Smooth muscle cell (in vitro differentiated cells): Measurements from ENCODE around the gene BCAS3. TPM values are rescaled to one million over a fixed set of nuclear protein-coding genes. Genes with fewer than 3 reads are reported as not detected.

Source experiments
- DNase-seq: peaks from one replicate; lab custom pipeline; 2025; ENCODE audit not compliant: unreplicated experiment; lab: John Stamatoyannopoulos, UW
- H2AFZ ChIP-seq: fragments of 200-600 bp; sonication (generic); 2 replicates; pipeline ENCODE4 v1.6.0; 2016; ENCODE audit warnings: antibody characterized with exemption, low read depth, mild to moderate bottlenecking
- H3F3A ChIP-seq: fragments of 200-600 bp; sonication (generic); 2 replicates; pipeline ENCODE4 v1.6.0; 2017; ENCODE audit warnings: antibody characterized with exemption, low read depth
- H3K27ac ChIP-seq: fragments of 200-600 bp; sonication (generic); 2 replicates; pipeline ENCODE4 v1.5.1; 2016; ENCODE audit warnings: low read depth, mild to moderate bottlenecking
- H3K27me3 ChIP-seq: fragments of 200-600 bp; sonication (generic); 2 replicates; pipeline ENCODE4 v1.6.1; 2016; ENCODE audit warnings: low read depth, mild to moderate bottlenecking
- H3K36me3 ChIP-seq: fragments of 200-600 bp; sonication (generic); 2 replicates; pipeline ENCODE4 v1.5.1; 2016; ENCODE audit warnings: low read depth
- H3K4me1 ChIP-seq: fragments of 200-600 bp; sonication (generic); 2 replicates; pipeline ENCODE4 v1.5.1; 2016; ENCODE audit warnings: low read depth
- H3K4me2 ChIP-seq: fragments of 200-600 bp; sonication (generic); 2 replicates; pipeline ENCODE4 v1.6.0; 2016; ENCODE audit warnings: mild to moderate bottlenecking
- H3K4me3 ChIP-seq: fragments of 200-600 bp; sonication (generic); 2 replicates; pipeline ENCODE4 v1.5.1; 2016; ENCODE audit warnings: mild to moderate bottlenecking
- H3K79me2 ChIP-seq: fragments of 200-600 bp; sonication (generic); 2 replicates; pipeline ENCODE4 v1.6.0; 2016; ENCODE audit warnings: low read depth, mild to moderate bottlenecking
- H3K9ac ChIP-seq: fragments of 200-600 bp; sonication (generic); 2 replicates; pipeline ENCODE4 v1.6.0; 2016; ENCODE audit warnings: low read depth
- H3K9me3 ChIP-seq: fragments of 200-600 bp; sonication (generic); replicated peaks from 2 replicates; pipeline ENCODE4 v1.5.1; 2016; ENCODE audit warnings: low read depth
- H4K20me1 ChIP-seq: fragments of 200-600 bp; sonication (generic); 2 replicates; pipeline ENCODE4 v1.6.0; 2016; ENCODE audit warnings: low read depth
- WGBS: methylation state at CpG from one replicate; pipeline ENCODE4 v1.1.7; 2016; ENCODE audit warnings: low lambda C conversion rate; 5-methylcytosine and 5-hydroxymethylcytosine counted together
- polyA plus RNA-seq: library from polyadenylated mRNA; unstranded; fragments of >200 nt; fragmentation: Nextera tagmentation; extraction: Ambion mirVana; gene quantifications from 2 replicates; pipeline ENCODE4 v1.2.1, GENCODE V29; 2016
- total RNA-seq: library from RNA; depleted of rRNA; stranded (reverse); fragments of >200 nt; gene quantifications from 2 replicates; pipeline ENCODE4 v1.2.3, GENCODE V29; 2014
- TF ChIP-seq, protein P1 (sequence below): fragments of 200-600 bp; sonication (generic); IDR thresholded peaks from 2 replicates; pipeline ENCODE4 v1.5.1; 2017; ENCODE audit warnings: borderline replicate concordance, mild to moderate bottlenecking, antibody characterized with exemption; ENCODE audit not compliant: insufficient read depth, poor library complexity, severe bottlenecking

BCAS3 gene
- total and polyA plus RNA-seq, 2 experiments from 2014 or later: 17.2 to 54.5 TPM

DNA sequence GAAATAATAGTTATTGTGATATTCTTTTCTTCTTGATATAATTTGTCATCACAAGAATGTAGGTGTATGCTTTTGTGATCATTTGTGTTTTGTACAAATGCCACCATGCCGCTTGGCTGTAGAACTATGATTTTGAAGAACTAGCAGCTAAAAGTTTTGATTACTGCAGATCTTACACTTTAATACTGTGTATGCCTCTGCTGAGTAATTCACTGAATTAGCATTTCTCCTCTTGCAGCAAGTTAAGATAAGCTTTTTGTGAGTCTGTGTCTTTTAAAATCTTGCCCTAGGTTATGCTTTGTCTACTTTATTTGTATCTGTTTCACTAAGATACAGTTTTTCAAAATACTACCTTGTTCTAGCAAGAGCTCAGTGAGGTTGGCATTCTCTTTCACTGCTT, 395.5 kb downstream of the BCAS3 start:
- H3F3A ChIP-seq: no peaks in the 10 kb centered on the region
- no peak overlapping the region for H2AFZ ChIP-seq
- TF ChIP-seq, protein P1, sequence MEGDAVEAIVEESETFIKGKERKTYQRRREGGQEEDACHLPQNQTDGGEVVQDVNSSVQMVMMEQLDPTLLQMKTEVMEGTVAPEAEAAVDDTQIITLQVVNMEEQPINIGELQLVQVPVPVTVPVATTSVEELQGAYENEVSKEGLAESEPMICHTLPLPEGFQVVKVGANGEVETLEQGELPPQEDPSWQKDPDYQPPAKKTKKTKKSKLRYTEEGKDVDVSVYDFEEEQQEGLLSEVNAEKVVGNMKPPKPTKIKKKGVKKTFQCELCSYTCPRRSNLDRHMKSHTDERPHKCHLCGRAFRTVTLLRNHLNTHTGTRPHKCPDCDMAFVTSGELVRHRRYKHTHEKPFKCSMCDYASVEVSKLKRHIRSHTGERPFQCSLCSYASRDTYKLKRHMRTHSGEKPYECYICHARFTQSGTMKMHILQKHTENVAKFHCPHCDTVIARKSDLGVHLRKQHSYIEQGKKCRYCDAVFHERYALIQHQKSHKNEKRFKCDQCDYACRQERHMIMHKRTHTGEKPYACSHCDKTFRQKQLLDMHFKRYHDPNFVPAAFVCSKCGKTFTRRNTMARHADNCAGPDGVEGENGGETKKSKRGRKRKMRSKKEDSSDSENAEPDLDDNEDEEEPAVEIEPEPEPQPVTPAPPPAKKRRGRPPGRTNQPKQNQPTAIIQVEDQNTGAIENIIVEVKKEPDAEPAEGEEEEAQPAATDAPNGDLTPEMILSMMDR: no peak
- H4K20me1 ChIP-seq: no peaks in the 10 kb centered on the region
- peak overlapping the region; percentile 60 for H3K4me2 ChIP-seq
- DNase-seq: no peak
- no peaks in the 10 kb centered on the region for H3K4me1 ChIP-seq
- H3K27ac ChIP-seq: peak overlapping the region; percentile 25
- WGBS: 97% methylated on average over 1 of the region's 1 CpG
- H3K36me3 ChIP-seq: no peaks in the 10 kb centered on the region
- H3K4me3 ChIP-seq: no peak overlapping the region
- no peaks in the 10 kb centered on the region for H3K9me3 ChIP-seq
- H3K9ac ChIP-seq: no peak overlapping the region
- H3K79me2 ChIP-seq: no peaks in the 10 kb centered on the region
- H3K27me3 ChIP-seq: no peaks in the 10 kb centered on the region

DNA sequence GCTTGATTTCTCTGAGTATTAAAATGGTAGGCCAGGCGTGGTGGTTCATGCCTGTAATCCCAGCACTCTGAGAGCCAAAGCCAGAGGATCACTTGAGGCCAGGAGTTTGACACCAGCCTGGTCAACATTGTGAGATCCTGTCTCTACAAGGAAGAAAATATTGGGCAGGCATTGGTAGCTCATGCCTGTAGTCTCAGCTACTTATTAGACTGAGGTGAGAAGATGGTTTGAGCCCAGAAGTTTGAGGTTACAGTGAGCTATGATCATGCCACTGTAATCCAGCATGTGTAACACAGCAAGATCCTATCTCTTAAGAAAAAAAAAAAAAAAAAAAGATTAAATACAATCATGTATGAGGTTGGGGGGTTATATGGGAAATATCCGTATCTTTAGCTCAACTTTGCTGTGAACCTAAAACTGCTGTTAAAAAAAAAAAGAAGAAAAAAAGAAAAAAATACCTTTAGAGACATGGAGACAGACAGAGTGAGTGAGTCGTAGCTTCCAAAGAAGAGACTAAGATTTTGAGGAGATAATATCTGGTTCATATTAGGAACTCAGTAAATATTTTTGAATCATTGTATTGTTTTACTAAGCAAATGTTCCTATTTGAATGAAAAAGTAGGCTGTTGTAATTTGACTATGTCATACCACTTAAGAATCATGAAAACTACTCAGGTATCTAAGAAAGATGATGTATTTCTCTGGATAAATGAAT, 396.3 kb downstream of the BCAS3 start:
- Histone ChIP-seq H3K27me3 (no peaks in the 10 kb centered on the region), H3F3A (no peaks in the 10 kb centered on the region), H2AFZ (no peak overlapping the region), H3K27ac (no peak overlapping the region), H3K79me2 (no peaks in the 10 kb centered on the region), H3K4me1 (no peaks in the 10 kb centered on the region), H3K9me3 (no peaks in the 10 kb centered on the region), H3K4me2 (no peak overlapping the region), H3K36me3 (no peaks in the 10 kb centered on the region), H3K9ac (no peak overlapping the region), H4K20me1 (no peaks in the 10 kb centered on the region), H3K4me3 (no peak overlapping the region)
- 78% methylated on average over 3 of the region's 3 CpGs for WGBS
- no peak for DNase-seq
- TF ChIP-seq, protein P1: no peak

DNA sequence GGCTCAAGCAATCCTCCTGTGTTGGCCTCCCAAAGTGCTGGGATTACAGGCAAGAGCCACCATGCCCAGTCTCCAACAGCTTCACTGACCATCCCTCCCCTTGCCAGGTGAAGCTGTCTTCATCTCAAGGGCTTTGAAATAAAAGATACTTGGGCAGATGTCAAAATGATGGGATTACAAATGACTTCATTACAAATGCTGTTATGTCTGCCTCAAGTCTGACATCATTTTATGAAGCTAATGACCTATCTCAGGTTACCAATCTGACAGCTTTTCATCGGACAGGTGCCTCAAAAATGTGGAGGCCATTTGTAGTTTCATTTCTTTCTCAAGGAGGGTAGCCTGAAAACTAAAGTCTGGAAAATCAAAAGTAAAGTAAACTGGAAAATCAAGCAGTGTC, 398.3 kb downstream of the BCAS3 start:
- TF ChIP-seq, protein P1: no peak
- WGBS: 89% methylated on average over 1 of the region's 1 CpG
- Histone ChIP-seq H3K79me2 (no peaks in the 10 kb centered on the region), H2AFZ (no peak overlapping the region), H3F3A (no peaks in the 10 kb centered on the region), H3K4me2 (no peak overlapping the region), H3K4me1 (no peaks in the 10 kb centered on the region), H3K9ac (no peak overlapping the region), H3K27me3 (no peaks in the 10 kb centered on the region), H3K9me3 (no peaks in the 10 kb centered on the region), H4K20me1 (no peaks in the 10 kb centered on the region), H3K27ac (no peak overlapping the region), H3K36me3 (no peaks in the 10 kb centered on the region), H3K4me3 (no peak overlapping the region)
- no peak for DNase-seq

DNA sequence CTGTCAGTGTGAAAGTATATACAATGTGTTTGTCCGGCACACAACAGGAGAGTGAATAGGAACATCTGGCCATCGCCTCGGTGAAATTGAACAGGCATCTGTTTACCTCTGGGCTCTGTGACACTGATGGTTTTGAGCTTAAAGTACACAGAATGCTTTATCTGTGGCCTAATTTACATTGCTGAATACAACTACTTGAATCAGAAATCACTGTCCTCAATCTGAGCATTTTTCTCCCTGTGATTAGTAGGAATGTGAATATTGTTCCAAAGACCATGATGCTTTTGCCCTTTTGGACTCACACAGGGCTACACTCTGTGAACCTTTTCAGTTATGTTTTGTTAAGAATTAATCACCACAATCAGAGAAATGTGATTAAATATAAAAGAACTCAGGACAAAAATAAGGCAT, 399.0 kb downstream of the BCAS3 start:
- Histone ChIP-seq H3K4me2 (no peak overlapping the region), H3K4me3 (no peak overlapping the region), H3K9ac (no peak overlapping the region), H3K79me2 (no peaks in the 10 kb centered on the region), H3K27ac (no peak overlapping the region), H3K9me3 (no peaks in the 10 kb centered on the region), H3K27me3 (no peaks in the 10 kb centered on the region), H4K20me1 (no peaks in the 10 kb centered on the region), H2AFZ (no peak overlapping the region), H3F3A (no peaks in the 10 kb centered on the region), H3K36me3 (no peaks in the 10 kb centered on the region), H3K4me1 (no peaks in the 10 kb centered on the region)
- 96% methylated on average over 3 of the region's 3 CpGs for WGBS
- no peak for DNase-seq
- TF ChIP-seq, protein P1: no peak
